ENCODE data around the gene GRAPL.
"Not testable (repeated sequence)": the region's sequence is repeated elsewhere in the genome, so short reads cannot be mapped to it uniquely, and the experiment has no call there.

The GRAPL gene

DNA sequence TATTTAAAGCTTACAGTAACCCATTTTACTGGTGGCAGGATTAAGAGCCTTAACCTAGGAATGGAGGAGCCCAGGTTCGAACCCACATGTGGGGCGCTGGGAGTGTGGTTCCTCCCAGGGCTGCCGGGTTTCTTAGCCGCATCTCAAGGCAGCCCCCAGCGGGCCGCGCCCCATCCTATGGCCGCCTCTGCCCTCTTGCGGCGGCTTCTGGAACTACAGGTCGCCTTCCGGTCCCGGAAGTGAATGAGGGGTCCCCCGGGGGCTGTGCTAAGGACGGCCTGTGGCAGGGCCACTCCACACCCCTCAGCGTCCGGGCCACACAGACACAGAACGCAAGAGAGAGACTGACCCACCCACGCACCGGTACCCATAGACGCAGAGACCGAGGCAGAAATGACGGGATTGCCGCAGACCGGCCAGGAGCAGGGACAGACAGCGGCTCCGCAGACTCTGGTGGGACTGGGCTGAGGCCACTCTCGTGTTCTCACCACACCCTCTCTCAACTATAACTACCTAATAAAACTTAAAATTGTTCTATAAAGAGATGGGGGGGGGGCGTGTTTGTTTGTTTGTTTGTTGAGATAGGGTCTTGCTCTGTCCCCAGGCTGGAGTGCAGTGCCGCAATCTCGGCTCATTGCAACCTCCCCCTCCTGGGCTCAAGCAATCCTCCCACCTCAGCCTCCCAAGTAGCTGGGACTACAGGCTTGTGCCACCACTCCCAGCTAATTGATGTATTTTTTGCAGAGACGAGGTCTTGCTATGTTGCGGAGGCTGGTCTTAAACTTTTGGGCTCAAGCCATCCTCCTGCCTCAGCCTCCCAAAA, 69.2 kb downstream of the GRAPL start:
- not testable (repeated sequence) for DNase-seq

DNA sequence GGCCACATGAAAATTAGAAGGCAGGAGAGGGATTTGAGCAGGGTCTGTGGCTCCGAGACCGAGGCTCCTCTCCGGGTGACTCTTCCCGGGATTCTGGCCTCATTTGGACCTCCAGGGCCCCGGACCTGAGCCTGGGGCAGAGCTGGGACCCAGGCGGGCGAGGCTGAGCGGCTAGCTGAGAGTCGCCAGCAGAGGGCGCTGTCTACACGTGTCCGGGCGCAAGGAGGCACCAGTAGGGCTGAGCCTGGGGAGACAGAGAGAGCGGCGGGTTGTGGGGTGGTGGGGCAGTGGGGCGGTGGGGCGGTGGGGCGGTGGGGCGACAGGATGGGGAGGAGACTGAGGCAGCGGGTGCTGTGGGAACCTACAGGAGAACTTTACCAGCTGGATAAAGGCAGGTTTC, 75.1 kb downstream of the GRAPL start:
- not testable (repeated sequence) for DNase-seq

DNA sequence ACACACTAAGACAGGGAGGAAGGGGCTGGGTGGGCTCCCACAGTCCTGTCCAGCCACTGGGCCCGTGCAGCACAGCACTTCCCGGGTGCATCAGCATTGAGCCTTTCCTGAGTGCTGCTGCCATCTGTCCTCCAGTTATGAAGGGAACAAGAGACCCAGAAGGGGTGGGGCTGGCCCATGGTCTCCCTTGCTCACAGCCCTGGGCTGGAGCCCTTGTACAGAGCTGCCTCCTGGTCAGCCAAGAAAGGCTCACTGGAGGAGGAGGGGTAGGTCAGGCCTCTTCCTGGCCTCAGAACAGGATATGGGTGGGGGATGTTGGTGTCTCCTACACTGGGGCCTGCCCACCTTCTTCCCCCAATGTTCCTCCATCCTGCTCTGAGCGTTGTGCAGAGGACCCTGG, 76.0 kb downstream of the GRAPL start:
- DNase-seq: not testable (repeated sequence)

Data from CD4-positive, alpha-beta T cell treated with Interleukin-6 for 4 hours (primary cell).